HuH-7 (cell line): ENCODE measurements around the gene SLC9A3.
"Not testable (repeated sequence)": the region's sequence is repeated elsewhere in the genome, so short reads cannot be mapped to it uniquely, and the experiment has no call there.

Experiments used
- DNase-seq: peaks from one replicate; pipeline ENCODE4 v3.0.0; 2011; ENCODE audit warnings: low spot score

Gene SLC9A3

DNA sequence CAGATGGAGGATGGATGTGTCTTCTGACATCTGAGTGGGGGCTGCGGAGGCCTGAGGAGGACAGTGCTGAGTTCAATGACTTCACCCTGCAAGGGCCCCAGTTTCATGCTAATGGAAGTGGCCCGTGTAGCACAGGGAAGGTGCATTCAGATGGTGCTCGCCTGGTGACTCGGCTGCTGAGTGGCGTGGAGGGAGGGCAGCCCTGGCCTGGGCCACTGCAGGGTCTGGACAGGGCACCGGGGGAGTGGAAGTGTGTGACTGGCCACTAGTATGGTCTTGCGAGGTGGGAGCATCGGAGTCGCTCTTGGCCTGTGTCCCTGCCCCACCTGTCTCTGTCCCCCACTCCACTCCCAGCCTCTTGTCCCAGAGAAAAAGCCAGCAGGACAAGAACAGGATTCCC is 1.7 kb upstream of the SLC9A3 start:
- no peak for DNase-seq

DNA sequence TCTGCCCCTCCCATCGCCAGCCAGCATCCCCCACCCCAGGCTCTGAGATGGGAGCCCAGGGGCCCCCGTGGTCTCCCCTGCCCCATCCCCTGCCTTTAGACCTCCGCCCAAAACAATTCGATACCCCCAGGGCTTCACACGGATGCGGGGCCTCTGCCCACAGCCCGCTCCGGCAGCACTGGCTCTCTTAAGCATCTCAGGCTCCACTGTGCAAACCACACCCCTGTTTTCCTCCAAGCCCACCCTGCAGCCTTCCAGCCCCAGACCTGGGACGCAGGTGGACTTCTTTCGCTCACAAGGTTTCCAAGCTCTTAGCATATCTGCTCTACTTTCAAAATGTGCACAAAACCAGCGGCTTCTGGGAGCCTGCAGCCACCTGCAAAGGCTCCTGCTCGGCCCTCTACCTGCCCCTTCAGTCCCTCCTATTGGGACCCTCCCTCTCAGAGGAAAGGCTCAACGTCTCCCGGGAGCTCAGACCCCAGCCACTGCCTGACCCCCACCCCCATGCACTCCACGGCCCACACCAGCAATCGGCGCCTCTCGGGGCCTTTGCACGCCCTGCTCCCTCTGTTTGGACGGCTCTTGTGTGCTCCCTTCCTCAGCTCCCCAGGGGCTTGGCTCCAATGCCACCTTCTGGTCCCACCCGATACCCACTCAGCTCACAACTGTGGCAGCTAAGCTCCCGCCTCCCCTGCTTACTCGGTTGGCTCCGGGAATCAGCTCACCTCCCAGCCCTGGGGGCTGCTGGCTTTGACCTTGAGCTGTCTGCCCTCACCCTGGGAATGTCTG is 918 bp upstream of the SLC9A3 start:
- no peak for DNase-seq

DNA sequence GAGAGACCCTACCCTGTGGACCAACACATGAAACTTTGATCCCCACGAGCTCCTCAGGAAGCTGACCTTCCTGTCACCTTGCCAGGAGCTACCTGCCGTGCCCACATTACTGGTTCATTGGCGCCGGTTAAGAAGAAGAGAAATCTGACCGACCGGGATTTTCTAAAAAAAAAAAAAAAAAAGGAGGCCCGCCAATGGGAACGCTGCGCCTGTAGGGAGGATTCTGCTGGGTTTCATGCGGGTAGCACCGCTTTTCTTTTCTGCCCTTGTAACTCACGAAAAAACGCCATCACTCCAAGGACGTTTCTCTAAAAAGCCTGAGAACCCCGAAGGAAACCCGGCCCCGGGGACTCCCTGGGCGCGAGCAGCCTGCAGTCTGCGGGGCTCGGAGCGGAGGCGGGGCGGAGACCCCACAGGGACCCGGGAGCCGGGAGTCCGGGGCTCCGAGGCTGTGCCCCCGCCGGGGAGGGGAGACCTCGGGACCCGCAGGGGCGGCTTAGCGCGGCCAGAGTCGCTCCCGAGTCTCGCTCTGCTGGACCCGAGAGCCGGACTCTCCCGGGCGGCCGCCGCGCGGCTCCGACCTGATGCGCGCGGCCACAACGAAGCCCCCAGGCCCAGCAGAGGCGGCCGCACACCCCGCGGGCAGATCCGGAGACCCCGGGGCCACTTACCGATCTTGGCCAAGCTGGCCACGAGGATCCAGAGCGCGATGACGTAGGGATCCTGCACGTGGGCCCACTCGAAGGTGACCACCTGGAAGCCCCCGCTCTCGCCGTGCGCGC is 617 bp downstream of the SLC9A3 start:
- no peak for DNase-seq

DNA sequence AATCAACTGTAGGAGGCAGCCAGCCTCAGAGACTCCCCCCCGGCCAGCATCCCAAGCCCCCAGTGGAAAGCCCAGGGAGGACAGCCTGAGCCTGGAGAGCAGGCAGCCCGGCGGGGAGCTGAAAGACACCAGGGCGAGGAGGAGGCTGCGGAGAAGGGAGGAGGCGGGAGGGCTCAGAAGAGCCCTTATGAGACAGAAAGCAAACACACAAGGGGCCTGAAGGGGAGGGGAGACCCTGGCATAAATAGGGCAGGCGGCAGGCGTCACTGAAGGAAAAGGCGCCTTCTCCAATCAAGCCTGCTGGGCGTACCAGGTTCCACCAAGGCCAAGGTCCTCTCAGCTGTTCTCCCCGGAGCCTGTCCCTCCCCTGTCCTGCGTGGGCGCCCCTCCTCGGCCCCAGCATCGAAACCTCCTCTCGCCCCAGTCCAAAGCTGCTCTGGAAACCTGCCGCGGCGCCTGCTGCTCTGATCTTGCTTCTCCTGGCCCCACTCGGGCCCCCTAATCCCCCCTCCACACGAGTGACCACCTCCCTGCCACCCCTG is 1.3 kb downstream of the SLC9A3 start:
- DNase-seq = no peak

DNA sequence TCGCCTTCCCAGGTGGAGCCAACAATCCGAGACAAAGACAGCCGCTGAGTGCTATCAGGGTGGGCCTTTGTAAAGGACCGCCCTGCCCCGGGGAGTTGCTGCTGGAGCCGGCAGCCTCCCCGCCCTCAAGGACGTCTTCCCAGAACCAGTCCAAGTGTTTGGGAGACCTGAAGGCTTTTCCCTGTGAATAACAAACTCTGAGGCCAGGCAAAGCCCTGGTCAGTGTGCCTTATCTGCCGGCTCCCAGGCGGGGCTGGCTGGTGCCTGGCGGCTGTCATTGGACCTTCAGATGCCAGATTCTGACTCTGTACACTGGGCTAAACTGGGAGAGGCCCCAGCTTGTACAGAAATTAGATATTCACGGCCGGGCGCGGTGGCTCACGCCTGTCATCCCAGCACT is 2.1 kb downstream of the SLC9A3 start:
- no peak for DNase-seq

DNA sequence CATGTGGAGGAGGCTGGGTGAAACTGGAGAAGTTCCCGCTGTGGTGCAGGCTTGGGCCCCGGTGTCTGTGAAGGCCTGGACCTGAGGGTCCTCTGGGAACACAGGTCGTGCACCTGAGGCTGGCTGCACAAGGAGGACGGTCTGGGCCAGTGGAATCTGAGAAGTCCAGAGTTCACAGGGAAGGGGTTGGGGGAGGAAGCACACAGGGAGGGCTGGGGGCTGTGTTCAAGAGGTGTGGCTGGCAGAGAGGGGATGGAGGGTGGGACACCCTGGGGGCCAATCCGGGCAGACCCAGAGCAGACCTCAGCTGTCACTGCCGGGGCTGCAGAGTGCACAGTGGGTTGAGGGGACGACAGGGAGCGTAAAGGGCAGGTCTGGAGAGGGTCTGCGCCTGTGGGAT is 2.6 kb downstream of the SLC9A3 start:
- no peak for DNase-seq

DNA sequence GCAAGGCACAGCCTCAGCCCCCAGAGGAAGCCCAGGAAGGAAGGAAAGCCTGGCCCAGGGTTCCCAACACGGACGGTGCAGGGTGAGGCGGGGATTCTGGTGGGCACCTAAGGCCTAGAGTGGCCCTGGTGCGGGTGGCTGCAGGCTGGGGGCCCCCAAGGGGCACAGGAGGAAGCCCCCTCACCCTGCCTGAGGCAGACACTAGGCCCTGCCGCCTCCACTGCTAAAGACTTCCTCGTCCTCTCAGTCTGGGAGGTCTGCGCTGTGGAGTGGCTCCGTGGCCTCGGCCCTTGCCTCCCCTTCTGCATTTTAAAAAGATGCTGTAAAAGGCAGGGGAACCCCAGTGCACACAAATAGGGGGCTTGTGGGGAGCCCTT is 3.4 kb downstream of the SLC9A3 start:
- DNase-seq = no peak

DNA sequence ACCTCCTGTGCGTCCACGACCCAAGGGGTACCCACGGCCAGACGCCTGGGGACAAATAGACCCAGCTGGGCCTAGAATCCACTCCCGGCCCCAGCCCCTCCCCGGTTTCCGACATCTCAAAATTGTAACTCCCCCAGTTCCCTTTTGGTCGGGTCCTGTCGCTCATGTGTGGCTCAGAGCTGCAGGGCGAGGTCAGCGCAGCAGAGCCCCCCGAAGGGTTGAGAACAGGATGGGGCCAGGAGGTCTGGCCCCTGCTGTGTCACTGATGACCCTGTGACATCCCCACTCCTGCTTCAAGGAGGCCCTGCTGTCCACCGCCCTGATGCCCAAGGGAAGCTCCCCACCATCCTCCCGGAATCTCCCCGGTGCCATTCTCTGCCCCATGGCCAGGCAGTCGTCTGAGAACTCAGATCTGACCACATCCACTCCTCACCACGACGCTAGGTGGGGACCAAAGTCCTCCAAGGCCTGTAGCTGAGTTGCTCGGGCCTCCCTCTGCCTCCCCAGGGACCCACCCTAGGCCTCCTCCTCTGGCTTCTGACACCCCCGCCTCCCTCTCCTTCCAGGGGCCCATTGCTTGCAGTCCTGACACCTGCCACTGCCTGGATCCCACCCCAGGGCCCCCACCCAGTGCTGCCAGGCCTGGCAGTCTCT is 3.9 kb downstream of the SLC9A3 start:
- DNase-seq = no peak

DNA sequence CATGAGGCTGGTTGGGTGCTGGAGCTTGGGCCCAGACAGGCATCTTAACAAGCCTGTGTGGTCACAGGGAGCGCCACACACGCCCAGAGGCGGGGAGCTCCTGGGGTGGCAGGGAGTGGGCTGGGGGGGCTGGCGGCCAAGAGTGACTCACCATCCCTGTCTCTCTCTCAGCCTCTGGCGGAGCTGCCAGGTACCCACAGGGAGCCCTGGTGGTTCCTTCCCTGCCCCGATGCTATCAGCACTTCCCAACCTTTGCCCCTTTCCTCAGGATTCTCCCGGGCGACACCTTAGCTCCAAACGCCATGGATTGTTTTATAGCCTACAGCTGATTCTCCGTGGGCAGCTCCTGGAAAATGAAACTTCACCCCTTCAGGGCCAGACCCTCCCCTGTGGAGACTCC is 5.5 kb downstream of the SLC9A3 start:
- DNase-seq = no peak

DNA sequence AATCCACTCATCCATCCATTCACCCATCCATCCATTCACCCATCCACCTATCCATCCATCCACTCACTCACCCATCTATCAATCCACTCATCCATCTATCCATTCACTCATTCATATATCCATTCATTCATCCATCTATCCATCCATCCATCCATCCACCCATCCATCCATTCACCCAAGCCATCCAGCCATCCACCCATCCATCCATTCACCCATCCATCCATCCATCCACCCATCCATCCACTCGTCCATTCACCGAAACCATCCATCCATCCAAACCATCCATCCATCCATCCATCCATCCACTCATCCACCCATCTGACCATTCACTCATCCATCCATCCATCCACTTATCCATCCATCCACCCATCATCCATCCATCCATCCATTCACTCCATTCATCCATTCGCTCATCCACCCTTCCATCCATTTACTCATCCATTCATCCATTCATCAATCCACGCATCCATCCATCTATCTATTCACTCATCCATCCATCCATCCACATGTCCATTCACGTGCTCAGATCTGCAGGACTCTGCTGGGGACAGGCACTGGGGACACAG is 6.6 kb downstream of the SLC9A3 start:
- DNase-seq = no peak

DNA sequence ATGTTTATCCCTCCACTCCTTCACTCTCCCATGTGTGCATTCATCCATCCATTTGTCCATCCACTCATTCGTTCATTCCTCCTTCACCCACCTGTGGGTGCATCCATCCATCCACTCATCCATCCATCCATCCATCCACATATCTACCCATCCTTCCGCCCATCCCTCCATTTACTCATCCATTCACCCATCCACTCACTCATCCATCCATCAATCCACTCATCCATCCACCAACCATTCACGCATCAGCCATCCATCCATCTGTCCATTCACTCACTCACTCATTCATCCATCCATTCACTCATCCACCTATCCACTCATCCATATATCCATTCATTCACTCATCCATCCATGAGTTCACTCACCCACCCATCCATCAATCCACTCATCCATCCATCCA is 7.3 kb downstream of the SLC9A3 start:
- no peak for DNase-seq

DNA sequence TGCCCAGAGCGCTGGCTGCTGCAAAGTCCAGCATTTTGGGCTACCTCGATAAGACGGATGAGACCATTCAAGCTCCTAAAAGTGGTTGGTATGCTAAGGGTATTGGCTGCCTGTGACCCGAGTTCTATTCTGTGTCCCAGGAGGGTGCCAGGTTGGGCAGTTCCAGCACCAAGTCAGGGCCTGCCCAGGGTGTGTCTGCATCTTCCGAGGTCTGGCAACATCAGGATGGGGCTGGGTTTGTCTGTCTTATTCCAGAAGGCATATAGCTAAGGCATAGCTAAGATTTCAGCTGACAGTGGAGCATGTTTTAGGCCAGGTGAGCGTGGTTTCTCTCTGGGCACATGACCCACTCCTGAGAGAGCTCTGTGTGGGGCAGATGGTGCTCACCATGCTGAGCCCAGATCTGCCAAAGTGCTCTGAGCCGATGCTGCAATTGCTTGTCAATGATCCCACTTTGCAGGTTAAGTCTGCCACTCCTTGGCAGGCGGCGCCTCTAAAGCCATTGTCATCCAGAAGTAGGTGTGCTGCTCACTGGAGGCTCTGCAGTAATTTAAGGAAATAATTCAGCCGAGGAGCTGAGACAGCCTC is 7.8 kb downstream of the SLC9A3 start:
- DNase-seq = no peak

DNA sequence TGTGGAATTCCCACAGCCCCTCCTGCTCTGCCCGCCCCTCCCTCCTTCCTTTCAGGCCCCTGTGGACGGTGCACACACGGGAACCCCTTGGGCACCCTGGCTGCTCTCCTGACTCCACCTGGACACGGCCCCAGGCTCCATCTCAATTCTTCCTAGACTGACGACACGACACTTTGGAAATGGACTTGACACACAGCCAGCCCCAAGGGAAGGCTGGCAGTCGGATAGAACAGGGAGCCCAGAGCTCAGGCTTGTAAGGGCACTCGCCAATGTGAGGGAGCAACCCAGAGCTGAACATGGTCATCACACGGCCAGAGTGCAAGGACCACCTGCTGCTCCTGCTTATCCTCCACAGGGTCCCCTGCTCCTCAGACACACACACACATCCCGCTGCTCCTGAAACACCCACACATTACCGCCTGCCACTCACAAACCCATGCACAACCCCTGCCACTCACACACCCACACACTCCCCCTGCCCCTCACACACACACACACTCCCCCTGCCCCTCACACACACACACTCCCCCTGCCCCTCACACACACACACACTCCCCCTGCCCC is 8.9 kb downstream of the SLC9A3 start:
- no peak for DNase-seq

DNA sequence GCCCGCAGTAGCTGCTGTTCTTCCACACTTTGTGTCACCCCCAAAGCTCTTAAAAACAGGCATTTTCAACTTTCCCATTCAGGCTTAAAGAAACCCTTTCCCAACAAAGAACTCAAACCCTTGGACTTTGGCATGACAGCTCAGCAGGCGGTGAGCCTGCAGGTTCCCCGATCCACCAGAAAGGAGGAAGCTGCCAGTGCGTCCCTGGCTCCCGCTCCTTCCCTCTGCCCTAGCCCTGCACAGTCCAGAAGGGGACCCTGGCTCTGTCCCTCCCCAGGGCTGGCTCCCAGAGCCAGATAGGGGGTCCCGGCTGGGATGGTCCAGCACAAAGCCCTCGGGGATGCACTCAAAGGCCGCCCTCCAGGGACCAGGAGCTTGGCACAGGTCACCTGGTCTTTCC is 9.6 kb downstream of the SLC9A3 start:
- DNase-seq = no peak

DNA sequence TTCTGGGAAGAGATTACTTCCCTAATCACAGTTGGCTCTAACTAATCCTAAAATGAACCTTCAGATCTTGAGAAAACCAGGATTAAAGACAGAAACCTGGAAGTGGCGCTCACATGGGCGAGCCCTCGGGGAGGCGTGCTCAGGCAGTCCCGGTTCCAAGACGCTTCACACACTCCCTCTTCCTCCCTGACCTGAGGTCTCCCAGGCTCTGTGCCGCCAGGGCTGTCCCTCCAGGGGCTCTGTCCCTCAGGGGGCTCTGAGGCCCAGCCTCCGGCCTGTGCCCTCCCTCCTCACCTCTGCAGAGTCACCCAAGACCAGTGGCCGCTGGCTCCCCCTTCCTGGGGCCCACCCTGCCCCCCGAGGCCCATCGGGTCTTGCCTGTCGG is 10.2 kb downstream of the SLC9A3 start:
- no peak for DNase-seq

DNA sequence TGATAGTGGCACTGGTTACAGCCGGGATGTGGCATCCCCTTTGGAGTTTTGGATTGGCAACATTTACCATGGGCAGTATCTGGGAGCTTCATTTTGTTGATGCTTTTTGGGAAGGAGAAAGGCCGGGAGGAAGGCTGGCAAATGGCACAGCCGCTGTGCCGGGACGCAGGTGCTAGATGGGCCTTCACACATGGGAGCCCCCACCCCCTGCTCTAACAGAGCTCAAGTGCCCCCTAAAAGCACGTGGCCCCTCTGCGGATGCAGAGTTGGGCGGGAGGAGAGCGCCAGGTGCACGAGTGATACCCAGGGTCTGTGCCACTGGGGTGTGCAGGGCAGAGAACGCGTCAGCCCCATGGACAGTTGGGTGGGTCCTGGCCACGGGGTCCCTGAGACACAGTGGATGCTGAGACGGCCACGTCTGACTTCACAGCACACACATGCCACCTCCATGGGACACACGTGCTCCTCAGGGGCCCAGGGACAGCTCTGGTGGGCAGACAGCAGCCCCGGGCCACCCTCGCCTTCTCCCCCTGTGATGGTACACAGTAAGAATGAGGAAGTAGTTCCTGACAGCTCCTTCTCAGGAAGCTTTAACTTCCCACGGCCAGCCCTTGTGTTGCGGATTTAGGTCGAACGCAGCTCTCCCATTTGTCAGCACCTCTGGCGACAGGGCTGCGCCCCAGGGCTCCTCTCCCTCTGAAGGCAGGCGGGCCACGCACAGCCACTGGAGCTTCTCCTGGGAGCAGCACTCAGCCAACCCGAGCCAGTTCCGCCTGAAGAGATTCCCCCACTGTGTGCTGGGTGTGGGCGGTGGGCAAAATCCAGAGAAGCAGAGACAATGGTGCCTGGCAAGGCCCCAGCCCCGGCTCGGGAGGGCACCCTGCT is 10.8 kb downstream of the SLC9A3 start:
- no peak for DNase-seq

DNA sequence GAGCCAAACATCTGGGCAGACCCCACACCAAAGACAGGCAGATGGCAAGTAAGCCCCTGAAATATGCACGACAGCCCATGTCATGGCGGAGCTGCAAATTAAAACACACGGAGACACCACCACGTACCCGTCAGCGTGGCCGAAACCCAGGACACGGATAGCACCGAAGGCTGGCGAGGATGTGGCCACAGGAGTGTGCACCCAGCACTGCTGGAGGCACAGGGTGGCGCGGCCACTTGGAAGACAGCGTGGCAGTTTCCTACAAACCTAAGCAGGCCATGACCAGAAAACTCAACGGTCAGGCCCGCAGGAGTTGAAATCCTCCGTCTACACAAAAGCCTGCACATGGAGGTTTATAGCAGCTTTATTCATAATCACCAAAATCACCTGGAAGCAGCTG is 12.8 kb downstream of the SLC9A3 start:
- no peak for DNase-seq

DNA sequence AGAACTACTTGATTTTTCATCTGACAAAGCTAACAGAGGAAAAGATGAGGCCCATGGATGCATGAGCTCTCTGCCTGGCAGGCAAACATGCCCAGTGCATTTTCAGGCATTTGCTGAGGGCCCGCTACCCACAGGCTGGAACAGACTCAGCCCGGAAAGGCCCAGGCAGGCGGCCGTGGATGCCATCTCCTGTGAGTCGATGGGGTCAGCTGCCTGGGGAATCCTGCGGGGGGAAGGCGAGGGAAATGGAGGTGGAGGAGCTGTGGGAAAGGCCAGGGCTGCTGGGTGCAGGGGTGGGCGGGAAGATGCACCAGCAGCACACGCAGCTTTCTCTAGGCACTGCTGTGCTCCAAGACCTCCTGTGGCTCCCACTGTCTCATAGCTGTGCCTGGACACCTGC is 13.7 kb downstream of the SLC9A3 start:
- no peak for DNase-seq

DNA sequence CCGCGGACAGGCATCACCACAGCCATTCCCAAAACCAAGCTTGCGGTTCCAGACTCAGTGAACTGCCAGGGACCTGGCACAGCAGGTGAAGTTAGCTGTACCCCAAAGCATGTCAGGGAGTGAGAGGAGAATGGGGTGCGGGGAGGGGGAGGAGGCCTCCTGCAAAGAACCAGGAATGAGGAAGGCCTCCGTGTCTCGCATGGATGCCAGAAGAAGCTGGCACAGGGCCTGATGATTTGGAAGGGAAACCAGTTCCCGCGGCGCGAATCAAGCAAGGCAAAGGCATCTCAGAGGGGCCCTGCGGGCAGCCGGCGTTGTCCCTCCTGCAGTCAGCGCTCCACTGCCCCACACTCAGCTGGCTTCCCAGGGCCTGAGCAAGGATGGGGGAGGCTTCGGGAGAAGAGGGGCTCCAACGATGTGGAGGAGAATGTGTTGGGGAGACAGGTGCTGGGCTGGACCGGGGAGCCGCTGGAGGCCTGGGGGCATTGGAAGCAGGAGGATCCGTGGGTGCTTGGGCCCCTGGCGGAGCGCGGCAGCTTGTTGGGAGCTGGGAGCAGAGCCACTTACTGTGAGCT is 14.6 kb downstream of the SLC9A3 start:
- DNase-seq = no peak

DNA sequence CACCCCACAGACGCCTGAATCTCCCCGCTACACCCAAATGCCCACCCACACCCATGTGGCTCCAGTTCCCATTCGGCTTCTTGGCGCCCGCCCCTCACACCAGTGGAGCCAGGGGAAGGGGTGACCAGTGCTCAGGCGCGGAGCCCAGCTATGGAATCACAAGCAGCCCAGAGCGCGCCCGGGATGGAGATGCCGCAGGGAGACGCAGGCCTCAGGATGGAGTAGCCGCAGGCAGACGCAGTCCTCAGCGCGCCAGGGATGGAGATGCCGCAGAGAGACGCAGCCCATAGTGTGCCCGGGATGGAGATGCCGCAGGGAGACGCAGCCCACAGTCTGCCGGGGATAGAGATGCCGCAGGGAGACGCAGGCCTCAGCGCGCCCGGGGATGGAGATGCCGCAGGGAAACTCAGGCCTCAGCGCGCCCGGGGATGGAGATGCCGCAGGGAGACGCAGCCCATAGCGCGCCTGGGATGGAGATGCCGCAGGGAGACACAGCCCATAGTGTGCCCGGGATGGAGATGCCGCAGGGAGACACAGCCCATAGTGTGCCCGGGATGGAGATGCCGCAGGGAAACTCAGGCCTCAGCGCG is 16.2 kb downstream of the SLC9A3 start:
- DNase-seq = not testable (repeated sequence)
